GM18517 (cell line): ENCODE results near the gene TMEM198.

Experiments
- ATAC-seq: cut with Tn5 transposase; IDR thresholded peaks from one replicate; pipeline ENCODE4 v1.9.1; 2021; ENCODE audit warnings: mild to moderate bottlenecking, moderate library complexity; ENCODE audit not compliant: unreplicated experiment

Gene TMEM198

GRCh38 chr2:219524817-219525216 lies 19.0 kb upstream of the TMEM198 start:
- ATAC-seq = no peak

GRCh38 chr2:219525533-219526232 lies 18.1 kb upstream of the TMEM198 start:
- no peak for ATAC-seq

DNA sequence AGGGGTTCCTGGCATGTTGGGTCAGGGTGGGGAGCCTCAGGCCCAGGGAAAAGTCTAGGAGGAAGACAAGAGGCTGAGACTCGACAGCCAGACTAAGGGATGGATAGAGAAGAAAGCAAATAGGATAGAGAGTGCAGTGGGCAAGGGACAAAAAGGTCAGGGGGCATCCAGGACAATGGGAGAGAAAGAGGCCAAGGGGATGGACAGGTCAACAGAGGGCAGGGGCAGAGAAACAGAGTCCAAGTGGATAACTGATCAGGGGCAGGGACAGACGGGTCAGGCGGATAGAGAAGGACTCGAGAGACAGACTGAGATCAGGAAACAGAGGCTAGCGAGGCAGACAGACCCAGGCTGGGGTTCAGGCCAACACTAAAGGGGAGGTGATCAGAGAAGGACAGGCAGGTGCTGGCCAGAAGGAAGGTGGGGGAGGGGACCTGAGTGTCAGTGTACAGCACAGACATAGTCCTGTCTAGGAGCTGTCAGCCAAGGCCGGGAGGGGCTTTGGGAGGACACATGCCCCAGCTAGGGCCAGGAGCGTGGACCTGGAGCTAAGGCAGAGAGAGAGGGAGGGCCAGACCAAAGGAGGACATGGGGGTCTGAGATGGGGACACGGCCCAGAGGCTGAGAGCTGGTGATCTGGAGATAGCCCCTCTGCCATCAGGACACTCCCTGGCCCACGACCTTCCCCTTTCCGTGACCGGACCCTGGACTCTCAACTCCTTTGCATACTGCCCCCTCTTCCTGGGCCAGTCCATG lies 17.3 kb upstream of the TMEM198 start:
- ATAC-seq = no peak

GRCh38 chr2:219527076-219527394 lies 16.8 kb upstream of the TMEM198 start:
- ATAC-seq = no peak

DNA sequence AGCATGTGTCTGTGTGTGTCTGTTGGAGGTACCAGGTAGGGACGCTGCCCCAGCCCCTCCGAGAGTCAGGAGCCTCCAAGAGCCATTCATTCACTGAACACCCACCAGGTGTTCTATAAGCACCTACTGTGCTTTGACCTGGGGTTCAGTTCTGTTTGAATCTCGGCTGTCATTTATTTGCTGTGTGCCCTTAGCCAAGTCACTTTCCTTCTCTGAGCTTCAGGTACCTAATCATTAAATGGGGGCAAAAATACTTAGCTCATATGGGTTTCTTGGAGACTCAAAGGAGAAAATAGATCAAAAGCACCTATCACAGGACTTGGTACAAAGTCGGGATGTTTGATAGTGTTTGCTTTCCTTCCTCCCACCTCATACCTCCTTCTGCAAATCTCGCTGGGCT lies 16.4 kb upstream of the TMEM198 start:
- no peak for ATAC-seq

DNA sequence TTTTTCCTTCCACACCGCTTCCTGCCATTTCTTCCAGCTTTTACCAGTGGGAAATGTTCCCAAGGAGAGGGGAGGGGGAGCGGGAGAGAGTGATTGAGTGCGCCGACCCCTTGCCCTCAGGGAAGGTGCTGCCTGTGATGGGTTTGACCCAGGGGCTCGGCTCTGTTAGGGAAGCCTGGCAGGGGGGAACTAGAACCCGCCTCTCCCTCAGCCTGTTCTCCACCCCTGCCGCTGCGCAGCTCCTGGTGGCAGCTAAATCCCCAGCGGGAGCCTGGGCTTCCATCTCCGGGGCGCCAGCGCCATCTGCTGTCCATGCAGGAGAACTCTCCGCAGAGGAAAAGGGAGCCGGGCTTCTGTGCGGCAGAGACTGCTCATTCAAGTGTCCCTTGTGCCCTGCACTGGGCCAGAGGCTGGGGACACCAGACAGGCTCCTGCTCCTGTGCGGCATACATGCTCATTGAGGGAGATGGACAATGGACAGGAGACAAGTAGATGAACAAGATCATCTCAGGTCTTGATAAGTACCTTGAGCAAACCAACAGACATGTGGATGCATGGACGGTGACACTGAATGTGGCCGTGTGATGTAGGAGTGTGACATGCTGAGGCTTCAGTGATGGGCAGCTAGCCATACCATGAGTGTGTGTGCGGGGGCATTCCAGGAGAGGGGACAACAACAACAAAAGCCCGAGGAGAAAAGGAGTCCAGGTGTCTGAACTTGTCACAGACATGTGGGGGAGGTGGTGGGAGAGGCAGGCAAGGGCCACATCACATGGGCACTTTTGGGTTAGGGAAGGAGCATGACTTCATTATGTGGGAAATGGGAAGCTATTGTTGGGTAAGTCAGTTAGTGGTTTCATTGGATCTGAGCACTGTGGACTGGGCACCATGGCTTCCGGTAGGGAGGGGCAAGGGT lies 13.5 kb upstream of the TMEM198 start:
- ATAC-seq = peak; percentile 81

- ATAC-seq = no peak
Measured at GRCh38 chr2:219531639-219532377, 12.0 kb upstream of the TMEM198 start.

DNA sequence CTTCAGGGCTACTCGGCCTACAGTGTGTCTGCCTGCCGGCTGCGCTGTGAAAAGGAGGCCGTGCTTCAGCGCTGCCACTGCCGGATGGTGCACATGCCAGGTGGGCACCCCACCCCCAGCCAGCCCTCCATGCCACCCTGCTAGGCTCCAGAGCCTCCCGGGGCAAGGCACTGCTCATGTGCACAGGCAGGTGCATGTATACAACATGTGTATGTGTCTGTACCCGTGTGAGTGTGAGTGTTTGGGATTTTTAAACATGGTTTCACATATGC lies 11.5 kb upstream of the TMEM198 start:
- ATAC-seq = no peak

GRCh38 chr2:219533930-219534661 lies 9.7 kb upstream of the TMEM198 start:
- ATAC-seq = no peak

GRCh38 chr2:219536425-219536824 lies 7.4 kb upstream of the TMEM198 start:
- ATAC-seq = no peak

DNA sequence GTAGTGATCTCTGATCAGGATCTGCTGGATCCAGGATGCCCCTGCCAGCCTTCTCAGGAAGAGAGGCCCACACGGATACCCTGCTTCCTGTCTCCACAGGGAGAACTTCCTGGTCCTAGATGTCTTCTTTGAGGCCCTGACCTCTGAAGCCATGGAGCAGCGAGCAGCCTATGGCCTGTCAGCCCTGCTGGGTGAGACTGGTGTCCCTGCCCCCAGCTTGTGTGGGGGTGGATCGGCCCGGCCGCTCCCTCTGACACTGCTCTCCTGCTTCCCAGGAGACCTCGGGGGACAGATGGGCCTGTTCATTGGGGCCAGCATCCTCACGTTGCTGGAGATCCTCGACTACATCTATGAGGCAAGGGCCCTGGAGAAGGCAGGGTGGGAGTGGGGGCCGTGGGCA lies 6.9 kb upstream of the TMEM198 start:
- no peak for ATAC-seq

- ATAC-seq = no peak
Measured at GRCh38 chr2:219537657-219538488, 6.0 kb upstream of the TMEM198 start.

DNA sequence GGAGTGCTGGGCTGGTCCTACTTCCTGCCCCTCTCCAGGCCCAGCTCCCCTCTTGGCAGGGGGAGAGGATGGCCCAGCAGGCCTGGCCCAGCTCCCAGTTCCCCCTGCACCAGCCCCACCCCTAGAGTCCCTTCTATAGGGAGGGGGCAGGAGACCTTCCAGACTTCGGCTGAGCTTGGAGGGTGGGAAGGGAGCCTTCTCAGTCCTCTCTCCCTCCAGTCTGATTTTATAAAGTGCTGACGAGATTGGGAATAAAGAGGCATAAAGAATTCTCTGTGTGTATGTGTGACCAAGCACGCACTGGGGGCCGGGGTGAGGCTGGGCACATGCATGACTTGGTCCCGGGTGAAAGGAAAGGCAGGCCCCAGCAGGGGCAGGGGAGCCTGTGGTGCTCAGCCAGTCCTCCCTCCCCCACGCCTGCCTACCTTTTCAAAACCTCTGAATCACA lies 5.3 kb upstream of the TMEM198 start:
- no peak for ATAC-seq

DNA sequence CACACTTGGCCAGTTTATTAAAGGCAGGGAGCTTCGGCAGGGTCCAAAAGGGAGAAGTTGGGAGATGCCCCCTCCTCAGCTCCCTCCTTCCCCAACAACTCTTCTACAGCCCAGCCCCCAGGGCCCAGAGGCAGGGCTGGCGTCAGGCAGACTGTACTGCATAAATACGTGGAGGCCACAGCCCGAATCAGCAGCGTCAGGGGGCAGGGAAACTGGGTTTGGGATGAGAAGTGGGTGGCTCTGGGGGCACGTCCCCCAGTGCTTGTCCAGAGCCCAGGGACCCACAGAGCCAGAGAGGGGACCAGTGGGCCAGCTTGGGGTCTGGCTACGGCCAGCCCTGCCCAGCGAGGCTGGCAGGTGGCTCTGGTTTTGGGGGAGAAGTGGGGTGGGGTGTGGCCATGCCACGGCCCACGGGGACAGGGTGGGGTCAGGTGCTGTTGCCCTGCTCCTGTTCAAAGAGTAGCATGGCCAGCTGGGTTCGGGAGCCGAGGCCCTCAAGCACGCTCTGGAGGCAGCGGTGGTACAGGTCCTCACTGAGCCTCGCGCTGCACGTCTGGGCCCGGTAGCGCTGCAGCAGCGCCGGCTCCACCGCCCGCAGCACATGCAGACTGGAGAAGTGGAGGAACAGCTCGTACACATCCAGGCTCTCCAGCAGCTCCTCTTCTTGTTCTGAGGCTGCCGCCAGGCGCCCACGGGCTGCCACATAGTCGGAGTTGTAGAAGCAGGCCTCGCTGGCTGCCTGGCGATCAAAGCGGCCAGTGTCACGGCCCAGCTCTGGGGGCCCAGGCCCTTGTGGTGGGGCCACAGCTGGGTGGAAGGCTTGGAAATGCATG lies 4.7 kb upstream of the TMEM198 start:
- ATAC-seq = no peak

- no peak for ATAC-seq
Measured at GRCh38 chr2:219539926-219540678, 3.7 kb upstream of the TMEM198 start.

DNA sequence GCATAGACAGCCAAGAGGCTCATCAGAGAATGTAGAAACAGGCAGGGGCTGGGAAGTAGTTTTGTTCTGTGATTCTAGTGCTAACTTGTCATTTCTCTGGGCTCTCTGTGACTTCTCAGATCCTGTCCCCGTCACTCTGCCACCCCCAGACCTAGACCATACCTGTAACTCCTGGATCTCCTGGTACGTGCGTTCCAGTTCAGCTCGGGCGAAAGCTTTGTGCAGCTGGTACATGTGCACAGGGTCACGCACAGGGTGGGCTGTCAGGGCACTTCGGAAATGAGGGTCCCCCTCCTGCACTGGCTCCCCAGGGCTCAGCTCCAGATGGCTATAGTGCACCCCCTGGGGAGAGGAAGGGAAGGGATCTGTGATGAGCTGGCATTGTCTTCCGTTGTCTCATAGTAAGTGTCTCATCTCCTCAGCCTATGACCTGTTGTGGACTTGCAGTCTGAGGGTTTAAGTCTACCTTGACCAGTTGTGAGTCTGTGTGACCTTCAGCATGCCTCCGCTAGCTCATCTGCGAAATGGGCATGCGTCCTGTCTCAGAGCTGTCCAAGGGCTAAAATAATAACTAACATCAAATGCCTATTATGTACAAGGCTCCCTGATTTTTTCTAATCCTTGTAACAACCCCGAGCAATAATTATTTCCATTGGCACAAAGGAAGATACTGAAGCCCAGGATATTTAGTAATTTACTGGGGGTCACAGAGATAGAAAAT lies 2.9 kb upstream of the TMEM198 start:
- ATAC-seq = no peak

GRCh38 chr2:219541611-219542180 lies 2.1 kb upstream of the TMEM198 start:
- peak; percentile 62 for ATAC-seq
